CD4-positive, alpha-beta T cell treated with Interferon gamma for 1 hour (primary cell): ENCODE data around the gene NTHL1.

Experiments used
- DNase-seq: peaks from one replicate; pipeline ENCODE4 v3.0.0-alpha.2; 2020

The NTHL1 gene

DNA sequence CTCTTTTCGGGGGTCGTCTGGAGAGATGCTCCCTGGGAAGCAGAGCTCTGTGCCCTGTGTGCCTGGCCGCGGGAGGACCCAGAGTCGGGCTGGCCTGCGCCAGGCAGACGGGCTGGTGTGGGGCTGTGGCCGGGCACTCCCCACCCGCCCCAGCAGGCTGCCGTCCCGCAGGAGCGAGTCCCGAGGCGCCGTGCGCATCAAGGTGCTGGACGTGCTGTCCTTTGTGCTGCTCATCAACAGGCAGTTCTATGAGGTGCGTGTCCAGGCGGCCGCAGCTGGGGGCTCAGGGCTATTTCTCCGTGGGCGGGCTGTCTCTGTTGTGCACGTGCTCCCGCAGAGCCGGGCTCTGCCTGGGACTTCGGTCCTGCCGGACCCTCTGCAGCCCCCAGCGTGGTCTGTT lies 15.2 kb upstream of the NTHL1 start:
- DNase-seq, result no peak

DNA sequence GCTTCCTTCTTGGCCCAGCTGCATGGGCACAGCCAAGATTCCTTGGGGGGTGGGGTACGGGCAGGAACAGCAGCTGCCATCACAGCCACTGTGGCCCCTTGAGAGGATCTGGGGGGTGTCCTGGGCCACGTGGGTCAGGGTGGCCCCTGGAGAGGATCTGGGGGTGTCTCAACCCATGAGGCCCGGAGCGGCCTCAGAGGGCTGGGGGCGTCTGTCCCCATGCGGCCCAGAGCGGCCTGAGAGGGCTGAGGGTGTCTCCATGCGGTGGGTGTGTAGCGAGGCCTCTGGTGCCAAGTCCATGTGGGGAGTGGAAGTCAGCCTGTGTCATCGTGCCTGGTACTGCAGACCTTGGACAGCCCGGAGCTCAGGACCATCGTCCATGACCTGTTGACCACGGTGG lies 13.9 kb upstream of the NTHL1 start:
- DNase-seq, result no peak

DNA sequence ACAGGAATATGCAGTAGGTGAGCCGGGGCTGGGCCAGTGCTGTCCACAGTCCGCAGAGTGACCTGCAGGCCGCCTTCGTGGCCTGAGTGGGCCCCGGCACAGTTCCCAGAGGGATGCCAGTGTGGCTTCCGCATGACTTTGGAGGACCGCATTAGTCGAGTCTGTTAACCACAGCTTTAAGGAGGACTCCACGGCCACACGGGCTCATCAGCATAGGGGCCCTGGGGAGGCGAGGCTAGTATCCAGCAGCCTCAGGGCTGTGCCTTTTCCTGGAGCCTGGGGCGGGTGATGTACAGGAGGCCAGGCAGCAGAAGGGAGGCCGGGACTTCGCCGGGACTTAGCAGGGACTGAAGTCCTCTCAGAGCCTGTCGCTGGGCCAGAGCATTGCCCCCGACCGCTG lies 13.4 kb upstream of the NTHL1 start:
- DNase-seq, result no peak

DNA sequence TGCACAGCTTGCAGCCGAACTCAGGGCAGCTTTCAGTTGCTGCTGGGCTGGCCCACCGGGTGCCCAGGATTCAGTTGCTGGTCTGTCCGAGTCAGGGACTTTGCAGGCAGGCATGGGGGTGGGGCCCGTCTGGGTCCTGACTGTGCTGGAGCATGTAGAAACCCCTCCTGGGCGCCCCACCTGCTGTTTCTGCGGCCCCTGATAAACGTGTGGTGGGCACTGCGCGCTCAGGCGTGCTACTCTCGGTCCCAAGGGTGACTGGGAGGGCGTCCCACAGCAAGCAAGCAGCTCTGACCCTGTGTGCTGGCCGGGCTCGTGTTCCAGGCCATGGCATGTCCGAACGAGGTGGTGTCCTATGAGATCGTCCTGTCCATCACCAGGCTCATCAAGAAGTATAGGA lies 12.7 kb upstream of the NTHL1 start:
- no peak for DNase-seq

DNA sequence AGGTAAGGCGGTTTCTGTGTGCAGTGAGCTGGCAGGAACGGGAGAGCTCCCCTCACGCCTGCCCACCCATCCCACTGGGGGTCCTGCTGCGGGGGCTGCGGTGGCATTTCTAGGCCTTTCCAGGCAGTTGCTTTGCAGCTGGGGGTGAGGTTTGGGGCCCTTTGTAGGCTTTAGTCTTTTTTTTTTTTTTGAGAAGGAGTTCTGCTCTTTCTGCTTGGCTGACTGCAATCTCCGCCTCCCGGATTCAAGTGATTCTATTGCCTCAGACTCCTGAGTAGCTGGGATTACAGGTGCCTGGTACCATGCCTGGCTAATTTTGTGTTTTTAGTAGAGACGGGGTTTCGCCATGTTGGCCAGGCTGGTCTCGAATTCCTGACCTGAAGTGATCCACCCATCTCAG lies 11.2 kb upstream of the NTHL1 start:
- DNase-seq, result no peak

DNA sequence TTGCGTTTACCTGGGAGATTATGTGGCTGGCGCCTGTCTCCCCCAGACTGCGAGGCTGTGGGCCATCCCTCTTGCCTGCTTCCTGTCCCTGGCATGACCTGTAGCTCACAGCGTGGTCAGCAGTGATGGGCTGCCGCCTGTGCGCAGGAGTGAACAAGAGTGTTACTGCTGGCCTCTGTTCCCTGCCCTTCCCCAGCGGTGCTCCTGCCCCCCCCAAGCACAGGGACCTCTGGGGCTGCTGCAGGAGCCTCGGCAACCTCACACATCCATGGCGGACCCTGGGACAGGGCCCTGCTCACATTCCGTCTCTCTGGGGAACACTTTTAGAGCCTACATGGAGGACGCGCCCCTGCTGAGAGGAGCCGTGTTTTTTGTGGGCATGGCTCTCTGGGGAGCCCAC lies 10.8 kb upstream of the NTHL1 start:
- no peak for DNase-seq

DNA sequence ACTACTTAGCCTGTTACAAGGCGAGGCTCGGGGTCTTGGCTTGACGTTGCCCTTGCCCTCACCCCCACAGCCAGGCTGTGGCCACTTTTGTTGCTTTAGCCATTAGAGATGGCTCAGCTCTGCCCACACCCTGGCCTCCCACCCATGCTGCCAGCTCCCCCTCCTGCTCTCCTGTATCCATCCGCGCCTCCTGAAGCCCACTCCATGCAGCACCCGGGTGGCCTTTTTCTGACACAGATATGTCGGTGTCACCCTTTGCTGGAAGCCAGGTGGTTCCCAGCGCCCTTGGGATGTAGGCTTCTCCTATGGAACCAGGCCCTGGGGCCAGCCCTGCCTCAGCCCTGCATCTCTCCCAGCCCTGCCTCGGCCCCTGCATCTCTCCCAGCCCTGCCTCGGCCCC lies 9.8 kb upstream of the NTHL1 start:
- DNase-seq, result no peak

DNA sequence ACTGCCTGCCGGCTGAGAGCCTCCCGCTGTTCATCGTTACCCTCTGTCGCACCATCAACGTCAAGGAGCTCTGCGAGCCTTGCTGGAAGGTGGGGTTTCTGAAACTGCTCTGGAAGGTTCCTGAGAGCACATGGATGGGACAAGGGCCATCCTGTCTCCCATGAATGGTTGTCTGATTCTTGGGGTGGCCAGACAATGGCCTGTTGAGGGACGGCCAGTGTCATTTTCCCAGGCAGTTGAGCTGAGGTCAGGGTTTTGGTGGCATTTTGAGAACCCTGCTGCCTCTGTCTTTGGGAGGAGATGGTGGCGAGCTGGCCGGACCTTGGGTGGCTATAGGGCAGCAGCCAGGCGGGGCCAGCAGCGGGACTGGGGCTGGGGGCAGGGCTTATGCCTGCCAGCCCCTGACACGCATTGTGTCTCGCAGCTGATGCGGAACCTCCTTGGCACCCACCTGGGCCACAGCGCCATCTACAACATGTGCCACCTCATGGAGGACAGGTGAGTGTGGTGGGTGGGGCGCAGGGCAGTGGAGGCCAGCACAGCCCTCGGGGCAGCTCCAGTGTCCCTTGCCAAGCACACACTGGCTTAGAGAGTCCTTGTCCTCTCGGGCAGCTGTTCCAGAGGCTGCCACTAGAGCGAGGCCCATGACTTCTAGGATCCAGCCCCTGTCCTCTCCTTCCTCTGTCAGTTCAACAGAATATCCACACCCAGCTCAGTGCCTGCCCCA lies 9.2 kb upstream of the NTHL1 start:
- no peak for DNase-seq

DNA sequence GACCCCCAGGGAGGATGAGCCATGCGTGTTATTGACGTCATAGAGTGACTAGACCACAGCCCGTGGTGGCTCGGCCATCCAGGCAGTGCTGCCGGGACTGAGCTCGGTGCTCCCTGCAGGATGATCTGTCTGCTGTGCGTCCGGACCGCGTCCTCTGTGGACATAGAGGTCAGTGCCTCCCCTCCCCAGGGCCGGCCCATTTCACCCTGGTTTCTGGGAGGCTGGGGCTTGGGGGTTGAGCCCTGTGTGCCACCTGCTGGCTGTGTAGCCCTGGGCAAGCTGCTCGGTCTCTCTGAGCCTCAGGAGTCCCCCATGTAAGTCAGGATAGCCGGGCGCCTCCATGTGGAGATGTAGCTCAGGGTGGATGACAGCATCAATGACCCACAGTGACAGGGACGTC lies 8.4 kb upstream of the NTHL1 start:
- DNase-seq, result no peak

DNA sequence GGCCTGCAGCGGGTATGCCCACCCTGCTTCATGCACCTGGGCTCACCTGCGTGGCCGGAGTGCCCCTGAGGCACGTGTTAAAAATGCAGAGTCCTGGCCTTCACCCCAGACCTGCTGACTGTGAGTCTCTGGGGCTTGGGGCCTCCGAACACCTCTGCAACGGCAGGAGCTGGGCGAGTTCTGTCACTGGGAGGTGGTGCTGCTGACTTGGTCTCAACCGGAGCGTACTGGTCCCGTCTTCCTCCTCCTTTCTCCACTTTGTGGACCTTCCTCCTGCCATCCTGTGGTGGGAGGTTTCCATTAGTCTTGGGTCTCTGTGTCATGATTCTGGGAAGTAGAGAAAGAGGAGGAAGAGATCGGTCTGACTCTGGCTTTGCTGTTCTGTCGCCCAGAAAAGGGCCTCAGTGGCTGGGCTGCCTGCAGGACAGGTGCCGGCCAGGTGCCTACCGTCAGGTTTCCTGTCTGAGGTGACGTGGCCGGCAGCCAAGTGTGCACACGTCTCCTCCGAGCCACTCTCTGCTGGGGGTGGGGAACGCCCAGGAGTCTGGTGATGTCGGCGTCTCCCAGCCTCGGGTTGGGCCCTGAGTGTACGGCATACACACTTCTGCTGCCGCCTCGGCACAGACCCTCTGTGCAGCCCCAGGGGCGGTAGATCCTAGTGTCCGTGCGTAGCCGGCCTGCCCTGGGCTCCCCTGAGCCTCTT lies 7.1 kb upstream of the NTHL1 start:
- no peak for DNase-seq

DNA sequence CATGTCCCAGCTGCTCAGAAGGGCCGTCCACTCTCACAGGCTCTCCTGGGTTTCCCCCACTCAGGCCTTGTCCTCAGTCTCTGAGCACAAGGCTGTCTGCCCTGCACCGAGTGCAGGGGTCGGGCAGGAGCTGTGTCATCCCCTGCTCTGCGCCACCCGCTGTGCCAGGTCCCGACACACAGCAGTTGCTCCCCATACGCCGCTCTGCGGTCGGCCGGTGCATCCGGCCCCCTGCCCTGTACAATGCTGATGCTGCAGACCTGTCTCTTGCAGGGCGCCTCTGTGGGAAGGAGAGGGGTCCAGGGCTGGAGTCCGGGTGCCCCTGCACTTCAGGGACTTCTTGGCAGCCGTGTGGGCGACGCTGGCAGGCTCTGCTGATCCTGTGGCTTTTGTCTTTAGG lies 6.3 kb upstream of the NTHL1 start:
- DNase-seq, result no peak

DNA sequence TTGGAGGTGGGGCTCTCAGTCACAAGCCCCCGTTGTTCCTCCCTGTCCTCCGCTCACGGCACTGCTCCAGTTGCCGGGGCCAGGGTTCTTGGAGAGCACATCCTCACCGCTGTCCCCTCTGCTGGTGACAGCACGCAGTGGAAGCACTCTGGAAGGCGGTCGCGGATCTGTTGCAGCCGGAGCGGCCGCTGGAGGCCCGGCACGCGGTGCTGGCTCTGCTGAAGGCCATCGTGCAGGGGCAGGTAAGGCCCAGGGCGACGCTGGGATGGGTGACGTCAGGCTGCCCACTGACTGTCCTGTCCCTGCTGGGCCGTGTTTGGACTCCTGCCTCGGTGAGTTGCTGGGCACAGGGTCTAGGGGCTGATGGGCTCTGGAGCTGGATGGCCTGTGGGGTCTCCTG lies 5.6 kb upstream of the NTHL1 start:
- DNase-seq, result no peak

DNA sequence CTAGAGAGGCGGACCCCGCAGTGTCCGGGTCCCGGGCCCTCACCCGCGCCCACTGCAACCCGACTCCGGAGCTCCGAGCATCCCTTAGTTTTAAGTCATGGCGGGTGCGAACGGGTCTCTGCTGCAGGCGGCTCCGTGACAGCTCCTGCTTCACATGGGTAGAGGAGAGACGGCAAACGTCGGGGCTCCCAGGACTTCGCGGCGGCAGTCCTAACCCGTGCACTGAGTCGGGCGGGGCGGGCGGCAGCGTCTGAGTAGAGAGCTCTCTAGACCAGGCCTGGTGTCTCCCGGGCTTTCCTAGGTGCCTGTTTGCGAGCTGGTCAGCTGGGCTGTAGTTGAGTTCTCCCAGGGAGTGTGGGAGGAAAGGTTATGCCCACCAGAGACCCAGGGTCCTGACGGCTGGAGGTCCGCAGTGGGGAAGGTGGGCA lies 496 bp upstream of the NTHL1 start:
- no peak for DNase-seq

DNA sequence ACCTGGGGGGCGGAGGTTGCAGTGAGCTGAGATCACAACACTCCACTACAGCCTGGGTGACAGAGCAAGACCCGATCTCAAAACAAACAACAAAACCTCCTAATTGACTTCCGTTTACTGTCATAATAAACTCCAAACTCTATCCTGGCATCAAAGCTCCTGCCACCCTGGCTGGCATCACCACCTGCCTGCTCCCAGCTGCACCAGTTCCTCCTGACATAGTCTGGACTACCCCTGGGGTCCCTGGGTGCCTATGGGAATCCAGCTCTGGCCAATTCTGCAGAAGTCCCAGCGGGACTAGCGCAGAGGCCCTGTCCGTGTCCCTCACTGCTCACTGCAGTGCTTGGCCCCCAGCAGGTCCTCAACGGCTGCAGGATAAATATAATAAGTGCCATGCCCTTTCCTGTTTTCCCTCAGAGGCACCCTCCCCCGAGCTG lies 723 bp downstream of the NTHL1 start:
- no peak for DNase-seq

DNA sequence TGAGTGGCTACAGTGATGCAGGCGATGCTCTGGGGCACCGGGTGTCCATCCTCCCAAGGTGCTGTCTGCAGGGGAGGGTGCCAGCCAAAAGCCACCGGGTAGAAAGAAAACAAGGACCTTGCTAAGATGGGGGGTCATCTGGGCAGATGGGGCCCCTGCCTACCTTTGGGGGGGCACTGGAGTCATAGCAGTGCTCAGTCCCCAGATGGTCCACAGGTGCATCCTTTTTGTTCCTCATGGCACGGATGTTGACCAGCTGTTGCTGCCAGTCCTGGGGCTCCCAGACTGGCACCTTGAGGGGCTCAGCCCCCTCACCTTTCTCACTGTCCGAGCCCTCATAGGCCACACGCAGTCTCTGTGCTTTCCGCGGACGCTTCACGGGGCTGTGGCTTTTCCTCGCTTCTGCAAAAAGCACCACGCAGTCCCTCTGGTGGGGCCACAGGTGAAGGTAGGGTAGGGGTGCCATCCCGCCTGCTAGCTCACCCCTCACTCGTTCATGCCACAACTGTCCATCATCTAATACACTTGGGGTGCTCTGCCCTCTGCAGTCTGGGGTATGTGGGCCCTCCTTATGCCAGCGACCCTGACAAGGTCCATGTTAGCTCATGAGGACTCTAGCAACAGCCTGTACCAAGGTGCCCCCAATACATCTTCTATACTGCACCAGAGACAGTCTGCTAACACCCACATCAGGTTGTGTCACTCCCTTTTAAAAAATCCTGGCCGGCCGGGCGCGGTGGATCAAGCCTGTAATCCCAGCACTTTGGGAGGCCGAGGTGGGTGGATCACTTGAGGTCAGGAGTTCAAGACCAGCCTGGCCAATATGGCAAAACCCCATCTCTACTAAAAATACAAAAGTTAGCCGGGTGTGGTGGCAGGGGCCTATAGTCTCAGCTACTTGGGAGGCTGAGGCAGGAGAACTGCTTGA lies 1.4 kb downstream of the NTHL1 start:
- no peak for DNase-seq

DNA sequence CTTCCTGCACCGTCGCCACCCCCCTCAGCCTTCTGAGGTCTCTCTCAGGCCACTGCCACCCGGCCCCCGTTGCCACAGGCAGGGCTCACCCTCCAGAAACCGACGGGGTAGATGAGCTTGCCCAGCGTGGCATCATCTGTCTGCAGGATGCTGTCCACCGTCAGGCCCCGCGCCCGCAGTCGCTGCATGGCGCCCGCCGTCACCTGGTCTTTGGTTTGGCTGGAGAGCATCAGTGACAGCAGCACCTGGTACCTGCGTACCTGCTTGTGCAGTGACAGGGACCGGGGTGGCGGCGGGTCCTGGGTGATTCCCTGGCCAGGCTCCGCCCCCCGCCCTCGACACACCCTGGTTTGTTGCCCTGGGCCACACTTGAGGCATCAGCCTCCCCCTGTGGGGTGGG lies 3.1 kb downstream of the NTHL1 start:
- no peak for DNase-seq

DNA sequence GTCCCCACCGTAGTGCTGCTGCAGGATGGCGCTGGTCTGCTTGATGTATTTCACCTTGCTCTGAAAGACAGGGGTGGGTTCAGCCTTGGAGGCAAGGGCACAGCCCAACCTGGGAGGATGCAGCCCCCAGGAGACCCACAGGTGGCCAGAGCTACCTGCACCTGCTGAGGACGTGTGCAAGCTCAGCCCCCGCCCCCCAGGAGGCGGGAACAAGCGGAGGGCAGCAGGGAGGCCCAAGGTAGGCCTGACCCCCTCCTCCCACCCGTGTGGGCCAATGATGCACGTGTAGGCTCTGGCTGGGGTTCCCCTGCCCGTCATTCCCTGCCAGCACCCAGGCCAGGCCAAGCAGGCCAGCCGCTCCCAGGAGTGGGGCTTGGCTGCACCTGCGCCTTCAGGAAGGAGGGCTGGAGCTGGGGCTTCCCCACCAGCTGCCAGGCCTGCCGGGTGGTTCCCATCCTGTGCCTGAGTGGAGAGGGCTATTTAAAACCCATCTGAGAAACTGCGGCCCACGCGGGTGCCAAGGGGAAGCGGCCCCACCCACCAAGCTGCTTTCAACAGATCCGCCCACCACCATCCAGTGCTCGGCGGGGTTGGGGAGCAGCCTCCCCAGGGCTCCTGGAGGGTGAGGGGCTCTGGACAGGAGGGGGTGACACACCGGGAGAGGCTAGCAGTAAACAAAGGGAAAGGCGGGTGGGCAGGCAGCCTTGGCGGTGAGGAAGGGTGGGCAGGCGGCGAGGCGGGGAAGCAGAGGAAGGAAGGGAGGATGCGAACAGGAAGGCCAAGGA lies 3.8 kb downstream of the NTHL1 start:
- DNase-seq, result no peak

DNA sequence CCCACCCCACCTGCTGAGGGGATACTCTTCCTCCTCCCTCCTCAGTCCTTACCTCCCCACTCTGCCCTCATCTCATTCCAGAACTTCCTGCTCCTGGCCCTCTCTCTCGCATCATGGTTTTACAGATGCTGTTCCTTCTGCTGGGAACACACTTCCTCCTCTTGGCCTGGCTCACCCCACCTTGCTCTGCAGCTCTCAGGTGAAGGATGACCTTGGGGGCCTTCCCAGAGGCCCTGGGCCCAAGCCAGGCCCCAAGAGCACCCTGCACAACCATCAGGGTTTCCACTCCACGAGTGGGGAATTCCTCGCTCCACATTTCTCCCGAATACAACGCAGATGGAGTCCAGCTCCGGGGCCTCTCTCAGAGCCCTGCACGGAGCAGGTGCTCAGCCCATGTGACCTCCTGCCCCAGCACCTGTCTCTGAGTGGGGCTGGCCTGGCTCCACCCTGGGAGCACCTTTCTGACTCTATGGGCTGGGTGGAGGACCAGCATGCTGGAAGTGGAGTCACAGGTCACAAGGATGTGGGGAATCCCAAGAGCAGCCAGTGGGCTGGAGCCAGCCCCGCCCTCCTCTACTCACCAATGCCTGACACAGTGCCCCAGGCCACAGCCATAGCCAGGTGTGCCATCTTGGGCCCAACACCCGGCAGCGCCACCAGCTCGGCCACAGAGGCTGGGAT lies 4.5 kb downstream of the NTHL1 start:
- DNase-seq, result no peak

DNA sequence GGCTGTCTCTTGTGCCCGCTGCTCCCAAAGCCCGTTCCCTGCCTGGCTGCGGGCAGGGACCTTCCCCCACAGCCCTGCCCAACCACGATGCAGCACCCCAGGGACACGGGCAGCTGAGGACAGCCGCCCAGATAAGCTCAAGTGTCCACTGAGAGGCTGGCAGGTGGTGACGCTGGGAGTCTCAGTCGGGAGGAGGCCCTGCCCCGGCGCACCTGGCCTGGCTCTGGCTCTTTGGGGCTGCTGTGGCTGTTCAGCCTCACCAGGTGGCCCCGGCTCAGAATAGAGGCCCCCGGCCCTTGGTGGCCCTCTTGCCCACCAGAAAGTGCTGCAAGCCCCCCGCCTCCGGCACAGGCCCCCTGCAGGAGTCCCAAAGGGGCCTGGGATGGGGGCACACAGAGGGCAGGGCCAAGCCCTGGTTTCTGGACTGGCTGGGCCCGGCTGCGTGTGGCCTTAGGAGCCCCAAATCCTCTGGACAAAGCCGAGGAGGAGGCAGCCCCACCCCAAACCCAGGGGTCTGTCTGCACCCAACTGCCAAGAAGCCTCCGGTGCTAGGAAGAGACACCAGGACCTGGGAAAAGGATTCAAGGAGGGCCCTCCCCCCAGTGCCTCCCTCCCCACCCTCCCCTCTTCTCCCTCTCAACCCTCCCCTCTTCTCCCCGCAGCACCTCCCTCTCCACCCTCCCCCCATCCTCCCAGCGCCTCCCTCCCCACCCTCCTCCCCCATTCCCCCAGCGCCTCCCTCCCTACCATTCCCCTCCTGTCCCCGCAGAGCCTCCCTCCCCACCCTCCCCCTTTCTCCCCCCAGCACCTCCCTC lies 5.3 kb downstream of the NTHL1 start:
- no peak for DNase-seq

DNA sequence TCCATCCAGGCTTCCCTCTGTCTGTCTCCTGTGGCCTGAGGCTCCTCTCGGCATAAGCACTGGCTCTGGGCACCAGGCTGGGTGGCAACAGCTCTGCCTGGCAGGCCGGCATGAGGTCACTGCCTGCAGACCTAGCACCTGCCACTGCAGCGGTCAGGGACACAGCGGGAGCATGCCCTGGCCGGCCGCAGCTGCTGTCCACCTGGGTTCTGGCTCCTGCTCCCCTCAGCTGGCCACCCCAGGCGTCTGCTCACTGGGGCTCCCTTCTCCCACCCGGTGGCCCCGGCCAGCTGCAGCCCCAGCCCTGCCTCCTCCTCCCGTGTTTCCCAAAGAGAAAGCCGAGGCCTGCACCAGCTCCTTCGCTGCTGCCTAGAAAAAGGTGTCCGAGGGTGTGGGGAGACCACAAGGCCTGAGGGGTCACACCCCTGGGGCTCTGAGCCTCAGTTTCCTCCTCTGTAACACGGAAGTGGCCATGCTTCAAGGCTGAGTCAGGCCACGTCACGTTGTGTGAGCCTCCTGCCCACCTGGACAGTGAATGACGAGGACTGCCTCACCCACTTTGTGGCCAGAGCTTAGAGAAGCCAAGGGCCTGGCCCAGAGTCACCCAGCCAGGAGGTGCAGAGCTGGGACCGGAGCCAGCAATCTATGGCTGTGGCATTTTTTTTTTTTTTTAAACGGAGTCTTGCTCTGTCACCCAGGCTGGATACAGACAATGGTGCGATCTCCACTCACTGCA lies 6.7 kb downstream of the NTHL1 start:
- no peak for DNase-seq
